GM21447 (cell line): ENCODE results near the gene MAP3K10.

ENCODE experiments used
- ATAC-seq: cut with Tn5 transposase; IDR thresholded peaks from one replicate; pipeline ENCODE4 v1.9.1; 2021; ENCODE audit not compliant: unreplicated experiment

The MAP3K10 gene

GRCh38 chr19:40232479-40232878 is 41.3 kb downstream of the MAP3K10 start:
- ATAC-seq: no peak

- no peak for ATAC-seq
Observed at GRCh38 chr19:40232949-40233810, 42.0 kb downstream of the MAP3K10 start.

GRCh38 chr19:40233811-40234389 is 42.7 kb downstream of the MAP3K10 start:
- ATAC-seq: no peak

GRCh38 chr19:40234429-40235237 is 43.4 kb downstream of the MAP3K10 start:
- no peak for ATAC-seq

- no peak for ATAC-seq
Observed at GRCh38 chr19:40235238-40236025, 44.2 kb downstream of the MAP3K10 start.

- no peak for ATAC-seq
Observed at GRCh38 chr19:40236026-40236355, 44.8 kb downstream of the MAP3K10 start.

GRCh38 chr19:40236366-40236765 is 45.1 kb downstream of the MAP3K10 start:
- no peak for ATAC-seq

GRCh38 chr19:40237791-40238190 is 46.6 kb downstream of the MAP3K10 start:
- no peak for ATAC-seq

- ATAC-seq: no peak
Observed at GRCh38 chr19:40238775-40239174, 47.5 kb downstream of the MAP3K10 start.

GRCh38 chr19:40239415-40240226 is 48.4 kb downstream of the MAP3K10 start:
- no peak for ATAC-seq

- ATAC-seq: no peak
Observed at GRCh38 chr19:40240332-40240731, 49.1 kb downstream of the MAP3K10 start.

GRCh38 chr19:40241125-40241808 is 50.0 kb downstream of the MAP3K10 start:
- ATAC-seq: no peak

- ATAC-seq: no peak
Observed at GRCh38 chr19:40241809-40242384, 50.7 kb downstream of the MAP3K10 start.

- no peak for ATAC-seq
Observed at GRCh38 chr19:40242480-40242879, 51.3 kb downstream of the MAP3K10 start.

- no peak for ATAC-seq
Observed at GRCh38 chr19:40243181-40243580, 52.0 kb downstream of the MAP3K10 start.

GRCh38 chr19:40244579-40245317 is 53.5 kb downstream of the MAP3K10 start:
- ATAC-seq: no peak

- no peak for ATAC-seq
Observed at GRCh38 chr19:40245506-40246128, 54.4 kb downstream of the MAP3K10 start.
